GM12875 (cell line): ENCODE data around the gene FOXJ2.

Experiments used
- H3K4me3 ChIP-seq: one replicate; pipeline ENCODE4 v1.5.1; 2011; ENCODE audit warnings: low read depth, low read length, control low read depth
- TF ChIP-seq, protein P1 (sequence below): IDR thresholded peaks from 2 replicates; pipeline ENCODE4 v1.5.1; 2011; ENCODE audit warnings: low read depth, mild to moderate bottlenecking, control low read depth, inconsistent platforms, low read length, moderate library complexity, borderline replicate concordance; ENCODE audit not compliant: insufficient read depth

Gene FOXJ2

DNA sequence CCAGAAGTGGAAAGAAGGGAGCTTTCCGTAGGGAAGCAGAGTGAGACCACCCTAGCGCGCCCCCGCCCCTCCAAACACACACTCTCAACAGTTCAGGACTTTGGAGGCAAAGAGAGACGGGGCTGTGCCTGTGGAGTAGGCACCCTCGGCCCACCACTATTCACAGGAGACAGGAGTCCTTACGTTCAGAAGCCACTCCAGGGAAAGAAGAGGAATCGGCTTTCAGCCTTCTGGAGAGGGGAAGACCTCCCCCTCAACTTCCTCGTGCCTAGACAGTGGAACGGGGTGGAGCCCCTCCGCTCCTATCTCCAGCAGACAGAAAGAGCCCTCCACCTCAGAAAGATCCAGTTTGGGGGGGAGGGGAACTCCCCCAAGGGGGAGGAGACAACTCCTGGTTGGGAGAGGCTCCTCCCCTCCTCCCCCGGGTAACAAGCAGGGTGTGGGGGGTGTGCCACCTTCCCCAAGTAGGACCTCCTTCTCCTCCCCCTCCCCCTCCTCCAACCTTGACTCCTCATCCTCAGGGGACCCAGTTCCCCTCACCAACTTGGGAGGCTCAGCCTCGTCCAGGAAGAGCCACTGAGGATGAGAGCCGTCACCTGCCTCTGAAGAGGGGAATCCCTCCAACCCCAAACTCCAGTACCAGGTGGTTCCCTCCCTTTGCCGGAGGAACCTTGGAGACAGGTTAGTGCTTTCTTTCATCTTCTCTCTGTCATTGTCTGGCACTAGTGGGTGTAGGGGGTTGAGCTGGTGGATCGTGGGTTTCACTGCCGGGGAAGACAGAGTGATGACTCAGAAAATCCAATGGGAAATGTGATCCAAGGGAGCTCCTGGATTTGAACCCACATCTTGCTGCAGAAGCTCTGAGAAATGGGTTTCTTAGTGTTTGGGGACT lies 883 bp downstream of the FOXJ2 start:
- H3K4me3 ChIP-seq: peak overlapping the region; percentile 93
- TF ChIP-seq, protein P1, sequence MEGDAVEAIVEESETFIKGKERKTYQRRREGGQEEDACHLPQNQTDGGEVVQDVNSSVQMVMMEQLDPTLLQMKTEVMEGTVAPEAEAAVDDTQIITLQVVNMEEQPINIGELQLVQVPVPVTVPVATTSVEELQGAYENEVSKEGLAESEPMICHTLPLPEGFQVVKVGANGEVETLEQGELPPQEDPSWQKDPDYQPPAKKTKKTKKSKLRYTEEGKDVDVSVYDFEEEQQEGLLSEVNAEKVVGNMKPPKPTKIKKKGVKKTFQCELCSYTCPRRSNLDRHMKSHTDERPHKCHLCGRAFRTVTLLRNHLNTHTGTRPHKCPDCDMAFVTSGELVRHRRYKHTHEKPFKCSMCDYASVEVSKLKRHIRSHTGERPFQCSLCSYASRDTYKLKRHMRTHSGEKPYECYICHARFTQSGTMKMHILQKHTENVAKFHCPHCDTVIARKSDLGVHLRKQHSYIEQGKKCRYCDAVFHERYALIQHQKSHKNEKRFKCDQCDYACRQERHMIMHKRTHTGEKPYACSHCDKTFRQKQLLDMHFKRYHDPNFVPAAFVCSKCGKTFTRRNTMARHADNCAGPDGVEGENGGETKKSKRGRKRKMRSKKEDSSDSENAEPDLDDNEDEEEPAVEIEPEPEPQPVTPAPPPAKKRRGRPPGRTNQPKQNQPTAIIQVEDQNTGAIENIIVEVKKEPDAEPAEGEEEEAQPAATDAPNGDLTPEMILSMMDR: no peak

DNA sequence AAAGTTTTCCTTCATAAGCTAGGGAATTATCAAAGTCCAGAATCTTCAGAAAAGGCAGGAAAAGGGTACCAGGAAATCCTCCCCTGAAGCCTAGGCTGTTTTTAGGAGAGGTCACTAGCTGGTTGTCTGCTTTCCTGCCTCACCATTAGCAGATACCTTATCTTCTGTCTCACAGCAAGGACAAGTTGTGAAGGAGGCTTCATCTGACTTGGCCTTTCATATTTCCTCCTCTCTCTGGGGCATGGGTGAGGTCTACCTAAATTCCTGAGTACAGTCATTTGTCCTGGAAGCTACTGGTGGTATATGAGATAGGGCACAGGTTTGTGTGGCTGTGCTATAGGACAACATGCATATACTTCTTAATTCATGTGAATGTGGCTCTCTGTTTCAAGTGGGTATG lies 2.3 kb downstream of the FOXJ2 start:
- H3K4me3 ChIP-seq: no peak overlapping the region

DNA sequence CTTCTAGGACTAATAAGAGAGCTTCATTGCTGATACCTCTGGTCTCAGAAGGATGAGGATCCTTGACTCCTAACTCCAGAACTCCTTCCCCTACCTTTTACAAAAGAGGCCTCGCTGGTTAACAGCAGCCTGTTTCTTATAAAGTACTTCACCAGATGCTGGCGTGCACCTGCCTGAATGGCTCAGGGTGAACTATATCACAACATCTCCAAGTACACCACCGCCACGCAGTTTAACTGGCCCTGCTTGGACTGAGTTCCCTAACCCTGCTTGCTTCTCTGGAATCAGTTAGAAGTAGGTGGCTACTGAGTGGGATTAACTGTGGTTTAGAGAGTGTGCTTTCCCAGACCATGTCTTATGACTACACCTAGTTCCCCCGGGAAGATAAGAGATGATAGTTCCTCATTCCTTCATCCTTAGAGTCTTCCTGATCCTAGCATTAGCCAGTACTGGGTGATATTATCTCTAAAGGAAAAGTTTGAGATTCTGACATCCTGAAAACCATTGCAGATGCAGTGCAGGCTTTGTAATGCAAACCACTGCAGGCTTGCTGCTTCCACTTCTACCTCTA lies 3.0 kb downstream of the FOXJ2 start:
- TF ChIP-seq, protein P1: no peak
- H3K4me3 ChIP-seq: no peak overlapping the region

More for the DNA sequence above, 2.3 kb downstream of the FOXJ2 start:
- TF ChIP-seq, protein P1: no peak

DNA sequence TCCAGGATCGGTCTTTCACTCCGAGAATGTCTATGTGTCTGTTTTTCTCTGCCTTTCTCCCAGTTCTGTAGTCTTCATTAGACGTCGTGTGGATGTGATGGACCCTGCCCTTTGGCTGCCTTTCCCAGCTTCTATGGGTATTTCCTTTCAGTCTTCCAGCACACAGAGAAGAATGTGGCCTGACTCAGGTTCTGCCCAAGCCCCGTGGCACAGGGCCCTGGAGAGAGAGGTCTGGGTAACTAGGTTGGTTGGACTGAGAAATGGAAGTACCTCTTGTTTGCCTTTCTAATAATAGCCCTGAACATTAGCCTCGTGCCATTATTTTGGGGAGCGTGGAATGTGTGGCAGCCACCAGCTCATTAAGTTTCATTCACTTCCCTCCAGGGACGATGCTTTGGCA lies 3.8 kb downstream of the FOXJ2 start:
- TF ChIP-seq, protein P1: no peak
- no peak overlapping the region for H3K4me3 ChIP-seq

DNA sequence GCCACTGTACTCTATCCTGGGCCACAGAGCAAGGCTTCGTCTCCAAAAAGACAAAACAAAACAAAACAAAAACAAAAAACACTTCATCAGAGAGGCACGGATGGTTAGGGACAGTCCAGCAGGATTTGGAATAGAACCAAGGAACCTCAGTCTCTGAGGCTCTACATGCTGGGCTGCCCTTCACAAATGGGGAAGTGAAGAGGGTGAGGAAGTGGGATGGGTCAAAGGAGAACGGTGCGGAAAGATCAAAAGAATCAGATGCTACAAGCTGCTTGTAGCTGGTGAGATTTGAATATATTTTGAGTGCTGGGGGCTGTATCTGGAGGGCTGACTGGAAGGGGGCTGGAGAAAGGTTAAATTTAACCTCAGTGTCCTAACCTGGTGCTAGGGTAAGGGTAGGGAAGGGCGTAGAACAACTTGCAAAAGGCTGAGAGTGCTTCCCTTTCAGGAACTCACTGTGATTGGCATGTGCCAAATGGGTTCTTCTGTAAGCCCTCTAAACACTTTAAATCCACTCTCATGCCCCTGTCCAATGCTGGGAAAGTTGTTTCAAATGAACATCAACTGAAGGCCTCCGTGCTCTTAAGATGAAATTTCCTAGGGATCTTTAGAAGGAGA lies 4.6 kb downstream of the FOXJ2 start:
- TF ChIP-seq, protein P1: no peak
- H3K4me3 ChIP-seq: no peak overlapping the region

DNA sequence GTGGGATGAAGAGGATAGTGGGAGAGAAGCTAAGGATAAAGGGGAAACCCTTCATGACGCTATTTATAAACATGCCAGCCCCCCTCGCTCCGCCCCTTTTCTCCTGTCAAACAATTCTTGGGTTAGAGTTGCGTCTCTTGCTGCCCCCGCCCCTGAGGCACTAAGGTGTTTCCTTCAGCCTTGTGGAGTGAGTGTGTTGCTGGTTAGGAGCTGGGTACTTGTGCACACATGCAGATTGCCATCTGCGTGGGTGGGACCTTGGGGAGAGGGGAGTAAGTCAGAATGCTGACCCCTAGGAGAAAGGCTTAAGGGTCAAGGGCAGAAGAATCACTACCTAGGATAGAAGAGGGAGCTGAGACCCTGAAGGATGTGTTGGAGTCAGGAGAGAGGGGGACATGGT lies 5.4 kb downstream of the FOXJ2 start:
- TF ChIP-seq, protein P1: no peak

More for the DNA sequence above, 5.4 kb downstream of the FOXJ2 start:
- H3K4me3 ChIP-seq: no peak overlapping the region
